Umbilical cord (tissue), 2 donors: Measurements from ENCODE around the gene RMND5B. TPM values are rescaled to one million over a fixed set of nuclear protein-coding genes. Genes with fewer than 3 reads are reported as not detected.
A peak's percentile ranks its signal among the peaks of the same experiment; 100 is the strongest.
"Not testable (repeated sequence)": the region's sequence is repeated elsewhere in the genome, so short reads cannot be mapped to it uniquely, and the experiment has no call there.

Source experiments
- DNase-seq: peaks from one replicate; pipeline ENCODE4 v3.0.0-alpha.2; 2015; ENCODE audit warnings: low spot score
- total RNA-seq: library from RNA; depleted of rRNA; stranded (reverse); fragments of >200 nt; gene quantifications from one replicate; pipeline ENCODE4 v1.2.3, GENCODE V29; 2014; ENCODE audit warnings: low replicate concordance; ENCODE audit not compliant: insufficient read depth

The RMND5B gene
- total RNA-seq, 1 donor from 2014 or later = 15.6 TPM

DNA sequence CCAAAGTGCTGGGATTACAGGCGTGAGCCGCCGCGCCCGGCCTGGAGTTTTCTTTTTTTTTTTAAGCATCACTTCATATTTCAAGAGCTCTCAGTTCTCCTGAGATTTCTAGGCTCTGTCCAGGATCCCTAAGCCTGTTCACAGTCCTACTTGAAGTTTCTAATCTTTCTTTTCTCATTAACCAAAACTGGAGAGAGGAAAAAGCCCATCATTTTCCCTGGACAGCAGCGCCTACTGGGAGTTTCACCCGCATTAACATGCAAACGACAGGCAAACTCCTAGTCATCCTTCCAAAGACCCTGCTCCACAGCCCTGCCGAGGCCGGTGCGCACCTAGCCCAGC is 609 bp upstream of the RMND5B start:
- DNase-seq = not testable (repeated sequence)

- DNase-seq = no peak
Observed at GRCh38 chr5:178131446-178131996, 707 bp downstream of the RMND5B start.

- no peak for DNase-seq
Observed at GRCh38 chr5:178136990-178137389, 6.2 kb downstream of the RMND5B start.

GRCh38 chr5:178137991-178138390 is 7.2 kb downstream of the RMND5B start:
- no peak for DNase-seq

GRCh38 chr5:178141550-178141949 is 10.7 kb downstream of the RMND5B start:
- no peak for DNase-seq

DNA sequence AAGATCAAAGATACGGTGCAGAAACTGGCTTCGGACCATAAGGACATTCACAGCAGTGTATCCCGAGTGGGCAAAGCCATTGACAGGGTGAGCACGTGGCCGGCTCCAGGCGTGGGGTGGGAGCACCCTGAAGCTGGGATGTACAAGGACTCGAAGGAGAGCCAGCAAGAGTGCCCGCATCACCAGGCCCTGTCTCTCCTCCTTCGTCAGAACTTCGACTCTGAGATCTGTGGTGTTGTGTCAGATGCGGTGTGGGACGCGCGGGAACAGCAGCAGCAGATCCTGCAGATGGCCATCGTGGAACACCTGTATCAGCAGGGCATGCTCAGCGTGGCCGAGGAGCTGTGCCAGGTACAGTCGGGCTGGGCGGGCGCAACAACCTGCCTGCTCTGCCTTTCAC is 11.8 kb downstream of the RMND5B start:
- DNase-seq = no peak

DNA sequence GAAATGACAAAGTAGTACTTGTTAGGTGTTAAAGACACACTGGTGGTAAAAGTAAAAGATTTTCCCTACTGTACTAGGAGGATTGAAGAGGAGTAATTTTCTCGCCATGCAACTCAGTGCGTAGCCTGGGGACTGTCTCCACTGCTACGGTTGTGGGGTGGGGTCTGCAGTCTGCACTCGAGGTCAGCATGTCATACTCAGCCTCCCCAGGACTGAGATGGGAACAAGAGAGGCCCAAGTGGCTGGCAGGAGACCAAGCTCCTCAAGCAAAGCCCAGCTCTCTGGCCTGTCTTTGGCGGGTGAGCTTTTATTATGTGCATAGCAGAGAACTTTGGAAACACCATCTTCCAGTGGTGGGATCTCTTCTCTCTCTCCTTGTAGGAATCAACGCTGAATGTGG is 12.4 kb downstream of the RMND5B start:
- DNase-seq = no peak

GRCh38 chr5:178143901-178144300 is 13.1 kb downstream of the RMND5B start:
- peak; percentile 44 for DNase-seq

DNA sequence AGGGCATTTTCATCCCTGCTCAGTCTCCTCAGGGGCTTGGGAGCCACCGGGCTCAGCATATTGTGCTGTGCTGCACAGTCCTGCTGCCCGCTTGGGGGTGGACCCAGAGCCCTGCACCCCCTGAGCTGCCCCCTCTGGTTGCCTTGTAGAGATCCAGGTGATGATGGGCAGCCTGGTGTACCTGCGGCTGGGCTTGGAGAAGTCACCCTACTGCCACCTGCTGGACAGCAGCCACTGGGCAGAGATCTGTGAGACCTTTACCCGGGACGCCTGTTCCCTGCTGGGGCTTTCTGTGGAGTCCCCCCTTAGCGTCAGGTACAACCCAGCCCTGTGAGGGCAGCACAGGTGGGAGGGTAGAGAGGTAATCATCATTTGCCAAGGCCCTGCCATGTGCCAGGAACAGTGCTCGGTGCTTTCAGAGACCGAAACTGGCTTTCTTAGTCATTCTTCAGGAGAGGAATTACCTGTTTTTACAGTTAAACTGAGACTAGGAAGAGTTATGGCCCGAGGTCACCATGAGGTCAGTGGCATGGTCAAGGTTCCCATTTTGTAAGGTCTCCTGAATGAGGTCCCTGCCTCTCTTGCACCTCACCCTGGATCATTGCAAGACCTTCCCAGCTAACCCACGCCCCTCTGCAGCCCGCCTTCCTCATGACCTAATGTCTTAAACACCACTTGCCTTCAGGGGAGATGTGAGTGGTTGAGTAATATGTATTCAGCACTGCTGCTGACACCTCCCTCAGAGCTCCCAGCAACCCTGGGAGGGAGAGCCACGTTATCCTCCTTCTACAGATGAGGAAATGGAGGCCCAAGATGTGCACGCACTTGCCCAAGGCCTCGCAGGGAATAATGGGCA is 15.4 kb downstream of the RMND5B start:
- peak; percentile 38 for DNase-seq

GRCh38 chr5:178147406-178147805 is 16.6 kb downstream of the RMND5B start:
- DNase-seq = no peak

- no peak for DNase-seq
Observed at GRCh38 chr5:178149199-178149932, 18.6 kb downstream of the RMND5B start.

- no peak for DNase-seq
Observed at GRCh38 chr5:178150977-178151734, 20.3 kb downstream of the RMND5B start.

DNA sequence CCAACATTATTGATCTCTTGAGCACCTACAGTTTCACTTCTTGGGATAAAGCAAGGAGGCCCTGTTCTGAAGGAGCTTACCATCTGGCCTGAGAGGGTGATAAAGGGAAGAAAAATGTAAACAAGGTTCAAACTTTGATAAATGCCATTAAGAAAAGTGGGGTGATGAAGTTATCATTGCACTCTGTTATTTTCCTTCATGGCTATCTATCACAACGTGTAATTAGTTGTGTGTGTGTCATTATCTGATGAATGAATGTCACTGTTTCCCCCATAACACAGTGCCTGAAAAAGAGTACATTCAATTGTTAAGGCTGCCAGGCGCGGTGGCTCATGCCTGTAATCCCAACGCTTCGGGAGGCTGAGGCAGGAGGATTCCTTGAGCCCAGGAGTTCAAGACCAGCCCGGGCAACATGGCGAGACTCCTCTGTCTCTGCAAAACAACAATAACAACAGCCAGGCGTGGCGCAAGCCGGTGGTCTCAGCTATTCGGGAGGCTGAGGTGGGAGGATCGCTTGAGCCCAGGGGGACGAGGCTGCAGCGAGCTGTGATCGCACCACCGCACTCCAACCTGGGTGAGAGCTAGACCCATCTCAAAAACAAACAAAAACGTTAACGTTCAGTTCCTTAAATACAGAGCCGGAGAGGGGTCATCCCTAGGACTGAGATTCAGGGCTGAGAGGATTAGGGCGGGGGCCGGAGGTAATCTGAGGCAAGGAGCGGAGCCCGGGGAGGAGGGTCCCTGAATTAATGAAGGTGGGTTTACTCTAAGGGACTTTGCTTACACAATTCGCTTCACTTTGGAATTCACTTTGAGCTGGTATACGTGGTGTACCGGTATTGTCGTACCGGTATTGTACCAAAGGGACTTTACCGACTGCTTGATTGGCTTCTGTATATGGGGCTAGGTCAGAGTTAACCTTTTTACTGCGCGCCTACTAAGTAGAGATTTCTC is 22.0 kb downstream of the RMND5B start:
- DNase-seq = no peak

GRCh38 chr5:178153530-178154340 is 22.9 kb downstream of the RMND5B start, which contains the start of gene NHP2:
TSS of gene NHP2 (minus strand) at chr5:178153885. CDS start at chr5:178153817, 68 bp downstream.
- DNase-seq = peak; percentile 99

GRCh38 chr5:178155065-178155464 is 24.3 kb downstream of the RMND5B start:
- no peak for DNase-seq

DNA sequence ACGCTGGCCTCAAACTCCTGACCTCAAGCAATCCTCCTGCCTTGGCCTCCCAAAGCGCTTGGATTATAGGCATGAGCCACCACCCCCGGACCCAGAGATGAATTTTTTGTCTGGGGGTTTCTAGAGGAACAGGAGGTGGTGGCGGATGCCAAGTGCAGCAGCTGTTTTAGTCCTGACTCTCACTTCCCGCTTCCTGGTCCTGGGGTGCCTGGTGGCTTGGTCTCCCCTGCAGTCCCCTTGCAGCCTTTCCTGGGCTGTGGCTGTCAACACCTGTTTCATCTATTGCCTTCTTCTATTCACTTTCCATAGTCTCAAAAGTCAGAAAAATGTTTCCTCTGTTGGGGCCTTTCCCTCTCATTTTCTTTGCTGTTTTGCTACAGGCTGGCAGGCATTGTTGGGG is 29.4 kb downstream of the RMND5B start:
- DNase-seq = no peak

- DNase-seq = no peak
Observed at GRCh38 chr5:178162481-178162880, 31.7 kb downstream of the RMND5B start.

DNA sequence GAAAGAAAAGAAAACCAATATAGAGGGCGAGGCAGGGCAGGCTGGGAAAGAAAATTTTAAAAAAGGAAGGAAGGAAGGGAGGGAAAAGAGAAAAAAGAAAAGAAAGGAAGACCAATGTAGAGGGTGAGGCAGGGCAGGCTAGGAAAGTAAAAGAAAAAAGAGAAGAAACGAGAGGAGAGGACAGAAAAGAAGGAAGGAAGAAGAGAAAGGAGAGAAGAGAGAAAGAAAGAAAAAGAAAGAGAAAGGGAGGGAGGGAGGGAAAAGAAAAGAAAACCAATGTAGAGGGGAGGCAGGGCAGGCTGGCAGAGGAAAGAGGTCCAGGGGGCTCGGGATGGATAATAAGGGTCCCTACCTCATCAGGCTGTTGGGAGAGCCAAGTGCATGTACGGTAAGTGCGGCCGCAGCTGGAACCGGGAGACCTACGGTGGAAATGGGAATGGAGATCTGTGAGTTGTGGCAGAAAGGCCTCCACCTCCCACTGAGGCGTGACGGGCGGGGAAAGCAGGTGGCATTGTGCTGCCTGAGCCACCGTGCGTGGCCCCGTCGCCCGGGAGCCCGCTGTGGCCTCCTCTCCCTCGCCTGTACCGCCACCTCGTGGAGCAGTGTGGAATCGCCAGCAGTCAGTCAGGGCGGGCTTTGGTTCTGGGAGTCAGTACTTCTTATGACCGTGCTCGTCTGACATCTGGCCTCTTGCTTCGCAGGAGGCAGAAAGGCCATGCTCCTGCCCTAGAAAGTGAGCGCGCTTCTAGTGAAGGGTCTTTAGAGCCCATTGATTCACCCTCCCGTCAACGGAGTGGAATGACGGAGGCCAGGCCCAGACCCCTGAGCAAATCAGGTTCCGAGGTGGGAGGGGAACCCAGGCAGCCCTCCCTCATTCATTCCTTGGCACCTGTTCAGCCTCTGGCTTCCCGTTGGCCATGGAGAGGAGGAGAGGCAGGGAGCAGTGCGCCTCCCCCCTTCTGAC is 33.2 kb downstream of the RMND5B start:
- DNase-seq = peak; percentile 68

- no peak for DNase-seq
Observed at GRCh38 chr5:178165581-178165980, 34.8 kb downstream of the RMND5B start.
